K562 (cell line): ENCODE results near the gene CHRM4. TPM values are rescaled to one million over a fixed set of nuclear protein-coding genes. Genes with fewer than 3 reads are reported as not detected.
A peak's percentile ranks its signal among the peaks of the same experiment; 100 is the strongest.

Experiments used
- BCOR ChIP-seq: fragments of 450-650 bp; IDR thresholded peaks from 2 replicates; pipeline ENCODE4 v1.6.1; 2016
- BRD4 ChIP-seq: fragments of 200-600 bp; sonication (generic); IDR thresholded peaks from 2 replicates; pipeline ENCODE4 v1.6.1; 2017; ENCODE audit warnings: inconsistent platforms
- CREB5 ChIP-seq: fragments of 250-450 bp; sonication (Bioruptor Pico); IDR thresholded peaks from 2 replicates; pipeline ENCODE4 v1.5.0; 2020; ENCODE audit warnings: mild to moderate bottlenecking
- DMBX1 ChIP-seq: fragments of 250-450 bp; sonication (Bioruptor Pico); IDR thresholded peaks from 2 replicates; pipeline ENCODE4 v1.8.0; 2022; ENCODE audit warnings: inconsistent platforms, mild to moderate bottlenecking, moderate library complexity, borderline replicate concordance
- E2F5 ChIP-seq: sonication (generic); formaldehyde crosslinking; IDR thresholded peaks from 2 replicates; pipeline ENCODE4 v1.8.0; 2022; ENCODE audit warnings: mild to moderate bottlenecking, missing genetic modification reagents
- ERF ChIP-seq: fragments of 450-650 bp; formaldehyde crosslinking; IDR thresholded peaks from 2 replicates; pipeline ENCODE4 v1.4.0; 2020; ENCODE audit warnings: mild to moderate bottlenecking, mixed read lengths
- ESRRA ChIP-seq: fragments of 450-650 bp; IDR thresholded peaks from 2 replicates; pipeline ENCODE4 v1.6.1; 2014; ENCODE audit warnings: low read depth, mild to moderate bottlenecking, moderate library complexity, borderline replicate concordance
- FOXO4 ChIP-seq: fragments of 450-650 bp; formaldehyde crosslinking; IDR thresholded peaks from 2 replicates; pipeline ENCODE4 v1.4.0; 2020; ENCODE audit warnings: mild to moderate bottlenecking, moderate library complexity
- MCM2 ChIP-seq: fragments of 450-650 bp; IDR thresholded peaks from 2 replicates; pipeline ENCODE4 v1.6.1; 2017; ENCODE audit warnings: low read depth, mild to moderate bottlenecking
- NRF1 ChIP-seq, 2 experiments: fragments of 450-650 bp; IDR thresholded peaks in 1 of 2; conservative IDR thresholded peaks in 1 of 2; 2 replicates each; pipeline ENCODE4 v1.6.1; 2014; ENCODE audit warnings: mild to moderate bottlenecking in 2 of 2
- OTX1 ChIP-seq: fragments of 450-650 bp; formaldehyde crosslinking; IDR thresholded peaks from 2 replicates; pipeline ENCODE4 v1.4.0; 2022; ENCODE audit warnings: mild to moderate bottlenecking
- SIN3B ChIP-seq: fragments of 450-650 bp; IDR thresholded peaks from 2 replicates; pipeline ENCODE4 v1.6.1; 2017; ENCODE audit warnings: low read depth, mild to moderate bottlenecking, moderate library complexity
- TAF7 ChIP-seq: fragments of 450-650 bp; IDR thresholded peaks from 2 replicates; pipeline ENCODE4 v1.6.1; 2016; ENCODE audit warnings: missing genetic modification characterization, missing compliant biosample characterization
- TRIM25 ChIP-seq: fragments of 450-650 bp; IDR thresholded peaks from 2 replicates; pipeline ENCODE4 v1.7.0; 2016; ENCODE audit warnings: borderline replicate concordance
- ZBTB17 ChIP-seq: fragments of 450-650 bp; formaldehyde crosslinking; IDR thresholded peaks from 2 replicates; pipeline ENCODE4 v1.4.0; 2020; ENCODE audit warnings: mild to moderate bottlenecking
- ZNF408 ChIP-seq: fragments of 250-450 bp; sonication (Bioruptor Pico); IDR thresholded peaks from 2 replicates; pipeline ENCODE4 v1.4.0; 2020; ENCODE audit warnings: low read depth, mild to moderate bottlenecking, moderate library complexity
- ZNF431 ChIP-seq: sonication (generic); formaldehyde crosslinking; IDR thresholded peaks from 2 replicates; pipeline ENCODE4 v1.8.0; 2022; ENCODE audit warnings: mild to moderate bottlenecking, missing genetic modification reagents
- ZNF57 ChIP-seq: fragments of 450-650 bp; formaldehyde crosslinking; IDR thresholded peaks from 2 replicates; pipeline ENCODE4 v1.4.0; 2020; ENCODE audit warnings: mild to moderate bottlenecking, moderate library complexity
- ZNF592 ChIP-seq: fragments of 450-650 bp; IDR thresholded peaks from 2 replicates; pipeline ENCODE4 v1.6.1; 2017; ENCODE audit warnings: antibody characterized with exemption, mild to moderate bottlenecking
- ZNF785 ChIP-seq: fragments of 250-450 bp; sonication (Bioruptor Pico); IDR thresholded peaks from 2 replicates; pipeline ENCODE4 v1.4.0; 2020; ENCODE audit warnings: mild to moderate bottlenecking
- polyA plus RNA-seq, 8 experiments: library from polyadenylated mRNA; depleted of rRNA in 4 of 8; stranded (reverse) in 5 of 8; unstranded in 3 of 8; fragments of >200 nt; fragmentation: Nextera tagmentation in 2 of 8; fragmentation: Illumina TruSeq in 1 of 8; extraction: Ambion mirVana in 2 of 8; extraction: Trizol in 1 of 8; gene quantifications; 2 replicates each; pipeline versions ENCODE4 v1.2.1 to v1.2.3, GENCODE V29; 2011 to 2014; ENCODE audit warnings: inconsistent platforms in 1 of 8, missing spikeins in 1 of 8
- total RNA-seq, 7 experiments: library from RNA; depleted of rRNA in 6 of 7; stranded (reverse); fragments of >200 nt in 6 of 7; fragmentation: Illumina TruSeq in 2 of 7; extraction: Trizol in 2 of 7; gene quantifications; 2 replicates each; pipeline versions ENCODE4 v1.2.1 to v1.2.3, GENCODE V29; 2011 to 2021; ENCODE audit warnings: low replicate concordance in 1 of 7

The CHRM4 gene
- total and polyA plus RNA-seq, 9 of the 15 experiments (the other 6 are each of a cell fraction or from before 2014, with no cell fraction given), result 0.22 to 1.3 (median 0.40) TPM; not detected in 2

- TF ChIP-seq ERF (CRISPR knock-in tag), result 0 out of 2 replicates have a peak, but pooled peaks have one; percentile 39
- TF ChIP-seq MCM2, result no peak
- no peak for TF ChIP-seq ESRRA
- TF ChIP-seq BRD4, result no peak
- no peak for TF ChIP-seq TRIM25
- no peak for TF ChIP-seq ZNF408 (CRISPR knock-in tag)
- no peak for TF ChIP-seq BCOR
- no peak for TF ChIP-seq CREB5 (CRISPR knock-in tag)
- 0 out of 4 replicates have a peak, but pooled peaks of 1 of the 2 experiments have one; percentile 17 for TF ChIP-seq NRF1 (conservative IDR thresholded peaks at IDR 0.05 in 1 of 2, IDR thresholded peaks at IDR 0.05 in 1 of 2)
- no peak for TF ChIP-seq TAF7 (tag)
- TF ChIP-seq ZNF592, result peak; percentile 63; the same call in 1 of the 2 replicates
- TF ChIP-seq FOXO4 (CRISPR knock-in tag), result 0 out of 2 replicates have a peak, but pooled peaks have one; percentile 33
- TF ChIP-seq ZNF57 (CRISPR knock-in tag), result 0 out of 2 replicates have a peak, but pooled peaks have one; percentile 39
- no peak for TF ChIP-seq E2F5
- peak; percentile 29; the same call in 1 of the 2 replicates for TF ChIP-seq OTX1
- no peak for TF ChIP-seq SIN3B
- TF ChIP-seq ZNF431 (CRISPR knock-in tag), result no peak
- TF ChIP-seq DMBX1 (CRISPR knock-in tag), result peak; percentile 72
- TF ChIP-seq ZNF785, result no peak
- 0 out of 2 replicates have a peak, but pooled peaks have one; percentile 26 for TF ChIP-seq ZBTB17 (CRISPR knock-in tag)
Observed at GRCh38 chr11:46363031-46363407, 28.6 kb downstream of the CHRM4 start (continued).
